Activated T-helper 9 cell treated with anti-CD3 and anti-CD28 coated beads, Interleukin-2, amount 50 U/mL, for 16 hours (primary cell): ENCODE measurements around the gene ABHD14A.

ENCODE experiments used
- DNase-seq: peaks from one replicate; pipeline ENCODE4 v3.0.0-alpha.2; 2020; ENCODE audit warnings: low read depth

ABHD14A gene

DNA sequence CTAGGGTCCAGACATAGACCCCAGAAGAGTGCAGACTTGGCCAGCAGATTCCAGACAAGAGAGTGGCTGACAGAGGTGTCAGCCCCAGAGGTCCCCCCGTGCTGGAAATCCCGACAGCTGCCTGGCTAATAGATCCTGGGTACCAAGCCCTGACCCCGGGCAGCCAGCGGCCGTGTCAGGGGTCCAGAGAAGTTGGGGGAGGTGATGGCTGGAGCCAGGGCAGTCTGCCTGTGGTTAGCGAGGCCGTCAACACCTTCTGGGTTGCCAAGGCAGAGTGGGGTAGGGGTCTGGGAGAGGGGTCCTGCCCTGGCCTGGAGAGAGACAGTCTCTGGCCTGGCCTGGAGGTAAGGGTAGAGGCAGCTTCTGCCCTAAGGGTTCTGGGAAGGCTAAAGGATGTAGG, 45.9 kb downstream of the ABHD14A start:
- DNase-seq, result no peak

DNA sequence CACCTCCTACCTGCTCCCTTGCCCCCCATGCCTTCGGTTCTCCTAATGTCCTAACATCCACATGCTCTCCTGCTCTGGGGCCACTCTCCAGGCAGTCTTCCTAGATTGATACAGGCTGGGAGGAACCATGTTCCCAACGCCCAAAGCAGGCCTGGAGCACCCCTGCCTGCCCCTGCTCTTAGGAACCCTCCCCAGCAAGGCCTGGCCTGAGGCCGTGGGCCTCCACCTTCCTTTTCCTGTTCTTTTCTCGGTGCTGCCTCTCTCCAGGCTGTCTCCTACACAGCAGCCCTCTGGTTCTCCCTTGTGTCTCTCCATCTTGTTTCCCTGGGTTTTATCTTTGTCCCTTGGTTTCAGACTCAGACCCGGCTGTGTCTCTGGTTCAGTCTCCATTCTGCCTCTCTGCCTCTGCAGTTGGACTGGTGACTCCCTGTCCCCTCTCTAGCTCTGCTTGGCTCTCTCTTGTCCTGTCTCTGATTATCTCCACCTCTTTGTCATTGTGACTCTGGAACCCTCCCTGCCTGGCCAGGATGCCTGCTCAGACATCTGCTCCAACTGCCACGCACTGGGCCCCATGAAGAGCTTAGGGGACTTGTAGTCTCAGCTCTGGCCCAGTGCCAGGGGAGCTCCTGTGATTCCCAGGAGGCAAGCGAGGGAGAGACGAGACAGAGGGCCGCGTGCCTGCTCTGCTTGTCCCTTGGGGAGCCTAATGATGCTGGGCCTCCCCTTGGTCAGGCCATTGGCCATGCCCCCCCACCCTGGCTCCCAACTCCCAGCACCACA, 46.8 kb downstream of the ABHD14A start:
- no peak for DNase-seq

DNA sequence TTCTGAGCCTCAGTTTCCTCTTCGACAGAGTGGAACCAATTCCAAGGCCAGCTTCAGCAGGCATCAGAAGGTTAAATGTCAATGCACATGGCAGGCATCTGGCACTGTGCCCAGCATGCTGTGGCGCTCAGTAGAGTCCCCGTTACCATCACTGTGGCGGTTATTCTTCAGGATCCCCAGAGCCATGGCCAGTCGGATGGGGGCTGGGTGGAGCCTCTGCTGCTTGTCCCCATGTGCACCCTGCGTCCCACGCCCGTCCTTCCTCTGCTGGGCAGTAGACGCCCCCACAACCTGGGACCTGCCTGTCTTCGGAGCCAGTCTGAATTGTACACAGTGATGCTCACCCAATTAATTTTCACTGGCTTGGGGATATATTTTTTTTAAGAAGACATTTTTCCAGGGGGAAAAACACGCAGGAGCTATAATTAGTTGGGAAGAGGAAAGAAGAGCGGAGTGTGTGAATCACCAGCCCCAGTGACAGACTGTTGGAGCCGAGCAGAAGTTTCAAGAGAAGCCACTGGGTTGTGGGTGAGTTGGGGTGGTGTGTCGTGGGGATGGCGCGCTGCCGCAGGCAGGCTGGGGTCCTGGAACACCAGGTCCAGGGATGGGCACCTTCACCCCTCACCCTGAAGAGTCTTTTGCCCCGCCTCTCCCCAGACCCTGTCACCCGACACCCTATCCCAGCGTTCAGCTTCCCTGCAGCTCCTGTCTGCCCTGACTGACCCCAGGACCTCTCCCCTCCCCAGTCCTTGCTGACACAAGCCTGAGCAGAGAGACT, 47.6 kb downstream of the ABHD14A start:
- DNase-seq, result no peak

DNA sequence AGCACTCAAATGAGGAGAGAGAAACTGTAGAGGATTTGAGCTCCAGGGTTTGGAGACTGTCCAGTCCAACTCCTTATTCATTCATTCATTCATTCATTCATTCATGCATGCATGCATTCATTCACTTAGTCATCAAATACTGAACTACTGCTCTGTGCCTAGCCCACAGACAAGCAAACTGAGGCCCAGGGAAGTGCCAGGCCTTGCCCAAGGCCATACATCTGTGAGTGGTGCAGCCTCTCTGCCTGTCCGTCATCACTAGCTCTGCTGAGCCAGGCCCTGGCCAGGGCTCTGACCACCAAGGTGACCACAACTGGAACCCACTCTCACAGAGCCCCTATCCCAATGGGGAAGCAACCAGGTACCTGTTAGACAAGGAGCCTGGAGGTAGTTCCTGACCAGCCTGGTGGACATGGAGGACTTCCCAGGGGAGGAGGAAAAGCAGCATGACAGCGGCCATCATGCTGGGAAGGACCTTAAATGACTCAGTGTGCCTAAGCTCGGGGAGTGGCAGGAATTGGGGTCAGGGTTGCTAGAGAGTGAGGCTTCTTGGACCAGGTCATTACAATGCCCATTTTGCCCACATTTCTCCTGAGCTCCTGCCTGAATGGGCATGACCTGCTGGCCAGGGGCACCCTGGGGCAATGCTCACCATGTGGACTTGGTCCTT, 48.4 kb downstream of the ABHD14A start:
- no peak for DNase-seq

DNA sequence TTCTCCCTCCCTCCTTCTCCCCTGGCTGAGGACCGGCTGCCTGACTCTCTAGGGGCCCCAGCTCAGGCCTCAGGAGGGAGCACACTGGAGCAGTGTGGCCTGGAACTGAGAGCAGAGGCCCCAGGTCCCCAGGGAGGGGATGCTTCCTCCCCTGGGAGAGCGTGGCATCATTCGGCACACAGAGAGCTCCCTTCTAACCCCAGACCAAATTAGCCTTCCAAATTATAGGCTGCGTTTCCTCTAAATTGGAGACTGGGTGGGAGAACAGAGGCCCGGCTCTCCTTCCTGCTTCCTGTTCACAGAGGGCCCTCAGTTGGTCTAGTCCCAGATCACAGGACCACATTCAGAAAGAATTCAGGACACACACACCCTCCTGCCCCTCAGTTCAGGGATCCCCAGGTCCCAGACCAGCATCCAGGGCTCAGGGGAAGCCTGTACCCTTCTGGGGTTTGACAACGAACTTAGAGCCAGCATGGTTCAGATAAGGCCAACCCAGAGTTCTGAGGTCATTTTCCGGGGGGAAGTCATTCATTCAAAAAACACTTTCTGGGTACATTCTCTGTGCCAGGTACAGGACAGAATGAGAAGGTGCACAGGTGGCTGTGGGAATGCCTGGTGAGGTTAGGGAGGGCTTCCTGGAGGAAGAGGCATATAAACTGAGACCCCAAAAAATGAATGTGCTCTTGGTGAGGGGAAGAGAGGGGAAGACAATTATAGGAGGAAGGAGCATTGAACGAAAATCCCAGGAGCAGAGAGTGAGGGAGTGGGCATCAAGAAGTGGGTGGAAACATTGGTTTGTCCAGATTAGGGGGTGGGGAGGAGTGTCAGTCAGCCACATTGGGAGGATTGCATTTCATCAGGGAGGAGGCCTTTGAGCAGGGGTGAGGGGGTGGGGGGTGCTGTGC, 49.2 kb downstream of the ABHD14A start:
- no peak for DNase-seq

DNA sequence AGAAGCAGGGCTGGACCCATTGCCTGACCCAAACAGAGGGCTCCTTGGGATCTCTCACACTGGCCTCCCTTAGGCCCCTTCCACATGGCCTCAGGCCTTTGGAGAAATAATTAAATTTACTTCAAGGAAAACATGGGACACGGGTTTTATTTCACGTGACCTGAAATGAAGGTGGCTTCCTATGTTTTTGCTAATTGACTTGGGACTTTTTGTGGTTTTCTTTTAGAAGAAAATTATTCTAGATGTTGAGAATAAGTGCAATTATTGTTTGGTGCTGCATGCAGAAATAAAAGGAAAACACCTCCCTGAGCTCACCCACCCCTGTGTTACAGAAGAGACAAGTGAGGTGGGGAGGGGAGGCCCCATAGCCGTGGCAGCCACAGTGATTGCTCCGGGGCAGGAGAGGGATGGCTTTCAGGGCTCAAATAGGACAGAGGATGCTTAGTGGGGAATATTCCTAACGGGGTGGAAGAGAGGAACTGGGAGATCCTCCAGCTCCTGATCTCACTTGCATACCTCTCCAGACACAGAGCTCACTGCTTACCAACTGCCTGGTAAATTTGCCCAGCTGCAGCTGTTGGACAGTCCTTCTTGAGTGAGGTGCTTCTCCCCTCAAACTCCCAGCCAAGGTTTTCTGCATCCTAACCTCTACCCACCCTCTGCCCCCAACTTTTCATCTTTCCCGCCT, 50.0 kb downstream of the ABHD14A start:
- DNase-seq, result no peak

DNA sequence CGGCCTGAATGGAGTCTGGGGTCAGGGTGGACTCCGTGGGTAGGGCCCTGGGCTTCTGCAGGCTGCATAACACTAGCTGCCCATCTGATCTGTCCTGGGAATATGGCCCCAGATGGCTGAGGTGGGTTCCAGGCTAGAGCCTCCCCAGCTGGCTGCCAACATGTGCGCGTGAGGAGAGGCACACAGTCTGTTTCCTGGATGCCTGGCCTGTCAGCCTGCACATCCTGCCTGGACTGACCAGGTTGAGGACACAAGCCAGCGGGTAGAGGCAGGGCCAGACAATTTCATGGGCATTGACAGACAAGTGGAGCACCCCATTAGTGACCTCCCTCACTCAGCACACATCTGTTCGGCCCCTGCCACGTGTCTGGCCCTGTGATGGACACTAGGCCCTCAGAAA, 50.6 kb downstream of the ABHD14A start:
- DNase-seq, result no peak

DNA sequence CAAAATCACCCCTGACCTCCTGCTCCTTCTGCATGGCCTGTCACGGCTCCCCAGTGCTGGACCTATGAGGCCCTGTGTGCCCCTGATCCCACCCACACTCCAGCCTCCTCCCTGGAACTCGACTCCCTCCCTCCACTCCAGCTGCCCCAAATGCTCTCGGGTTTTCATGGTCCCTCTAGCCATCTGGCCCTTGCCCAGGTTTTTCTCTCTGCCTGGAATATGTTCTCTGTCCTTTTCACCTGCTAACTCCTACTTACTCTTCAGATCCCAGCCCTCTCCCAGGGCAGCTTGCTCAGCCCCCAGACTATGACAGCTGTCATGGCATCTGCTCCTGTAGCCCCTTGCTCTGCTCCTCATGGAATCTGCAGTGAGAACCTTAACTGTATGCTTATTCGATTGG, 51.2 kb downstream of the ABHD14A start:
- no peak for DNase-seq

DNA sequence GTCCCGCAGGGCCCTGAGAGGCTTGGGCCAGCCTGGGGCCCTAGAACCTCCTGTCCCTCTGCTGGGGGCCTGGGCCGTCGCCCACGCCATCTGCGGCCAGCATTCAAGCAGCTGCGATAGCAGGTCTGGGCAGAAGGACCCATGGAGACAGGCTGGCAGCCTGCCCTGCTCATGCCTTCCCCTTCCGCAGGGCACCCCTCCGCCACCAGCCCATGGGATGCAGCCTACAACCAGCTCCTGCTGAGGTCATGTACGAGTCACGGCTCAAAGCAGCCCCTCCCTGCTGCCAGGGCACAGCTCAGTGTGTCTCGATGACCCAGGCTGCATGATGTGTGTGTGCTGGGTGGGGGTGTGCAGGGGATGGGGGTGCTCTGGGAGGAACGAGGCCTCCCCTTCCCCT, 53.7 kb downstream of the ABHD14A start:
- DNase-seq, result no peak

DNA sequence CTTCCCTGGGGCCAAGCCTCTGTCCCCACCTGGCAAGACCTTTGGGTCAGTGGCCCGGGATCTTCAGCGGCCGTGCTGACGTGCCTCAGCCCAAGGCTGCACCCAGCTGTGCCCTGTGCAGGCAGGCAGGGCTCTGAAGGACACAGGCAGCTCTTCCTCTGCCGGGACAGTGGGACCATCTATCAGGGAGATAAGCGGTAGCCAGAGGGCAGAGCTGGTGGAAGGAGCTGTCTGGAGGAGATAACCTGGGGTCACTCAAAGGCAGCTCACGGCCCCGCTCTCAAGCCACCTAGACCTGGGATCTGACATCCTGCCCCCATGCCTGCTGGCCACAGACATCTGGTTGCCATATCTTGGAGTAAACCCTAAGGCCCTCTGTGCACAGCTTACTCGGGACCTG, 54.2 kb downstream of the ABHD14A start:
- DNase-seq, result no peak

DNA sequence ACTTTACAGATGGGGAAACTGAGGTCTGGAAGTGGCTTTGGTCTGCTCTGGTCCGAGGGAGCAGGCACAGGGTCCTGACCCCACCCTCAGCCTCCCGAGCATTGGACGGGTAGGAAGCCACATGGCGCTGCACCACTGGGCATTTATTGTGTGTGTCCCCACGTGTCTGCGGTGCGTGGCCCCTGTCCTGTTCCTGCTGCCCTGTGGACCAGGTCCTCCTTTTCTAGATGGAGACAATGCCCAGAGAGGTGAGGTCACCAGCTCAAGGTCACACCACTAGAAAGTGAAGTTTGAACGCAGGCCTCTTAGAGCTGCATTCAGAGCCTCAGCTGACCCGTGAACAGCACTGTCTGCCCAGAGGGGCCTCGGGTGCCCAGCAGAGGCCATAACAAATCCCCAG, 54.7 kb downstream of the ABHD14A start:
- no peak for DNase-seq
